K562 (cell line): Measurements from ENCODE around the gene KCNK4. TPM values are rescaled to one million over a fixed set of nuclear protein-coding genes. Genes with fewer than 3 reads are reported as not detected.
A peak's percentile ranks its signal among the peaks of the same experiment; 100 is the strongest.

Experiments used
- ARHGAP35 ChIP-seq: fragments of 450-650 bp; IDR thresholded peaks from 2 replicates; pipeline ENCODE4 v1.6.1; 2018; ENCODE audit not compliant: partially characterized antibody
- DMBX1 ChIP-seq: fragments of 250-450 bp; sonication (Bioruptor Pico); IDR thresholded peaks from 2 replicates; pipeline ENCODE4 v1.8.0; 2022; ENCODE audit warnings: inconsistent platforms, mild to moderate bottlenecking, moderate library complexity, borderline replicate concordance
- EHMT2 ChIP-seq: fragments of 450-650 bp; IDR thresholded peaks from 2 replicates; pipeline ENCODE4 v1.6.1; 2018; ENCODE audit warnings: antibody characterized with exemption
- EP300 ChIP-seq: IDR thresholded peaks from 2 replicates; pipeline ENCODE4 v1.6.1; 2012; ENCODE audit warnings: low read length, improper control_type of control experiment
- ETV5 ChIP-seq: sonication (generic); formaldehyde crosslinking; IDR thresholded peaks from 2 replicates; pipeline ENCODE4 v1.4.0; 2020; ENCODE audit warnings: low read depth, mild to moderate bottlenecking, missing genetic modification reagents
- HDAC8 ChIP-seq: fragments of 450-650 bp; IDR thresholded peaks from 2 replicates; pipeline ENCODE4 v1.6.1; 2016; ENCODE audit warnings: mild to moderate bottlenecking, missing genetic modification characterization, moderate library complexity, missing compliant biosample characterization
- HDGF ChIP-seq: fragments of 450-650 bp; IDR thresholded peaks from 2 replicates; pipeline ENCODE4 v1.6.1; 2016
- HNRNPL ChIP-seq: fragments of 200-400 bp; formaldehyde crosslinking; IDR thresholded peaks from 2 replicates; pipeline ENCODE4 v1.6.1; 2017; ENCODE audit warnings: low read depth, mild to moderate bottlenecking, low read length
- ID3 ChIP-seq, 2 experiments: fragments of 250-450 bp in 1 of 2; fragments of 450-650 bp in 1 of 2; sonication (Bioruptor Pico) in 1 of 2; IDR thresholded peaks; 2 replicates each; pipeline versions ENCODE4 v1.6.1 to v1.8.0; 2016 to 2021; ENCODE audit warnings: mild to moderate bottlenecking in 2 of 2, moderate library complexity in 2 of 2, missing compliant biosample characterization in 1 of 2, missing genetic modification characterization in 1 of 2
- KDM4B ChIP-seq, 2 experiments: fragments of 450-650 bp in 1 of 2; sonication (generic) in 1 of 2; IDR thresholded peaks; 2 replicates each; pipeline ENCODE4 v1.6.1; 2016 to 2017; ENCODE audit warnings: borderline replicate concordance in 2 of 2, antibody characterized with exemption in 1 of 2, low read depth in 1 of 2, mild to moderate bottlenecking in 1 of 2
- MAFF ChIP-seq: IDR thresholded peaks from 2 replicates; pipeline ENCODE4 v1.6.1; 2012; ENCODE audit warnings: low read length, improper control_type of control experiment
- MXI1 ChIP-seq: IDR thresholded peaks from 2 replicates; pipeline ENCODE4 v1.6.1; 2011; ENCODE audit warnings: low read depth, mild to moderate bottlenecking, improper control_type of control experiment, low read length
- NCOA1 ChIP-seq: fragments of 450-650 bp; IDR thresholded peaks from 2 replicates; pipeline ENCODE4 v1.6.1; 2016; ENCODE audit warnings: low read depth
- PHB2 ChIP-seq: fragments of 450-650 bp; IDR thresholded peaks from 2 replicates; pipeline ENCODE4 v1.6.1; 2017; ENCODE audit warnings: low read depth
- RCOR1 ChIP-seq, 2 experiments: IDR thresholded peaks; 2 replicates each; pipeline ENCODE4 v1.6.1; 2012; ENCODE audit warnings: low read depth in 2 of 2, low read length in 2 of 2, borderline replicate concordance in 1 of 2, improper control_type of control experiment in 1 of 2
- RFX5 ChIP-seq: IDR thresholded peaks from 2 replicates; pipeline ENCODE4 v1.6.1; 2011; ENCODE audit warnings: low read depth, mild to moderate bottlenecking, improper control_type of control experiment, low read length
- SMARCB1 ChIP-seq: IDR thresholded peaks from 2 replicates; pipeline ENCODE4 v1.6.1; 2011; ENCODE audit warnings: improper control_type of control experiment, low read depth; ENCODE audit not compliant: insufficient read length
- SMARCE1 ChIP-seq: fragments of 450-650 bp; IDR thresholded peaks from 2 replicates; pipeline ENCODE4 v1.7.1; 2016; ENCODE audit warnings: mild to moderate bottlenecking
- SNIP1 ChIP-seq: fragments of 450-650 bp; IDR thresholded peaks from 2 replicates; pipeline ENCODE4 v1.7.1; 2017; ENCODE audit warnings: low read depth, mild to moderate bottlenecking
- TARDBP ChIP-seq: fragments of 450-650 bp; IDR thresholded peaks from 2 replicates; pipeline ENCODE4 v1.6.1; 2016
- TCF3 ChIP-seq: sonication (generic); formaldehyde crosslinking; IDR thresholded peaks from 2 replicates; pipeline ENCODE4 v1.4.0; 2020; ENCODE audit warnings: mild to moderate bottlenecking, missing genetic modification reagents
- ZEB2 ChIP-seq: fragments of 450-650 bp; IDR thresholded peaks from 2 replicates; pipeline ENCODE4 v1.6.1; 2016
- polyA plus RNA-seq, 8 experiments: library from polyadenylated mRNA; depleted of rRNA in 4 of 8; stranded (reverse) in 5 of 8; unstranded in 3 of 8; fragments of >200 nt; fragmentation: Nextera tagmentation in 2 of 8; fragmentation: Illumina TruSeq in 1 of 8; extraction: Ambion mirVana in 2 of 8; extraction: Trizol in 1 of 8; gene quantifications; 2 replicates each; pipeline versions ENCODE4 v1.2.1 to v1.2.3, GENCODE V29; 2011 to 2014; ENCODE audit warnings: inconsistent platforms in 1 of 8, missing spikeins in 1 of 8
- total RNA-seq, 7 experiments: library from RNA; depleted of rRNA in 6 of 7; stranded (reverse); fragments of >200 nt in 6 of 7; fragmentation: Illumina TruSeq in 2 of 7; extraction: Trizol in 2 of 7; gene quantifications; 2 replicates each; pipeline versions ENCODE4 v1.2.1 to v1.2.3, GENCODE V29; 2011 to 2021; ENCODE audit warnings: low replicate concordance in 1 of 7
- TF ChIP-seq, protein P1 (sequence below): sonication (generic); formaldehyde crosslinking; IDR thresholded peaks from 2 replicates; pipeline ENCODE4 v1.9.0; 2022; ENCODE audit warnings: mild to moderate bottlenecking, missing genetic modification reagents
- TF ChIP-seq, protein P2 (sequence below), 2 experiments: fragments of 450-650 bp in 1 of 2; sonication (generic) in 1 of 2; formaldehyde crosslinking in 1 of 2; IDR thresholded peaks in 1 of 2; conservative IDR thresholded peaks in 1 of 2; 2 replicates each; pipeline versions ENCODE4 v1.6.1 to v1.8.1; 2016 to 2023; ENCODE audit warnings: mild to moderate bottlenecking in 2 of 2, moderate library complexity in 2 of 2, inconsistent platforms in 1 of 2, missing genetic modification reagents in 1 of 2

Gene KCNK4
- total and polyA plus RNA-seq, 9 of the 15 experiments (the other 6 are each of a cell fraction or from before 2014, with no cell fraction given): not detected

DNA sequence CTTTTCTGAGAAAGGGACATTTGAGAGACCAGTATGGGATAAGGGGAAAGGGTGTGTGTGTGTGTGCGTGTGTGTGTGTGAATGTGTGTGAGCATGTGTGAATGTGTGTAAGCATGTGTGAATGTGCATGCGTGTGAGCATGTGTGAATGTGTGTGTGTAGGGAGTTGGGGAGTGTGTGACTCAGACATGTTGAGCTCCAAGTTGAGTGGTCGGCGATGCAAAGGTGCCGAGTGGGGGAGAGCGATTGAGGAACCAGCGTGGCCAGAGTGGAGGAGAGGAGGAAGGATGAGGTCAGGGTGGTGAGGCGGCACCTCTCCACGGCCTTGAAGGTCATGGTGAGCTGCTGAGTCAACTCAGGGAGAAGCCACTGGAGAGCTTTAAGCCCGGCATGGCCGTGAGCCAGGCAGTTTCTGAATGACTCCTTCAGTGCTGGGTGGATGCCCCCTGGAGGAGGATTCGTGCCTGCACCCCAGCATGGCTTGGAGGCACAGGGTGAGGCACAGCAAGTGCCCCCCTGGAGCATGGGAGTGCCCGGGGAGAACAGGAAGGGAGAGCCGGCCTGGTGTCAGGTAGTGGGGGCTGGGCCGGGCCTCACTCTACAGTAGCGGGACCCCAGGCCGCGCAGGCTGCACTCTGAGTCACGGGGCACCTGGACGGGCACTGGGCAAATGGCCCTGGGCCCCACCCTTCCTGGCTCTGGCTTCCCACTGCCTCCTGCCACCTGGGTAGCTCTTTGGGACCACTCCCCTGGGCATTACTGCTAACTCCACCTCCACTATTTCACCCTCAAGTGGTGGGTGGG is 40.7 kb downstream of the KCNK4 start (continued):
- TF ChIP-seq RCOR1 (IDR thresholded peaks at IDR 0.05; ENCODE audit: borderline replicate concordance in 1 of 2, low read depth in 2 of 2, low read length in 2 of 2) (peak in 1 of 2 experiments; percentile 42; a peak in 1 of 4 replicates), NCOA1 (peak; percentile 61; the same call in 1 of the 2 replicates), MAFF (0 out of 2 replicates have a peak, but pooled peaks have one; percentile 15), RFX5 (no peak), HDGF (peak; percentile 100), KDM4B (IDR thresholded peaks at IDR 0.05; ENCODE audit: borderline replicate concordance in 2 of 2, low read depth in 1 of 2) (peak in 1 of 2 experiments; percentile 60; a peak in 1 of 4 replicates), HDAC8 (tag) (peak; percentile 52; the same call in 1 of the 2 replicates), ETV5 (CRISPR knock-in tag) (peak; percentile 68; the same call in 1 of the 2 replicates), ARHGAP35 (peak; percentile 55), HNRNPL (peak; percentile 79), ZEB2 (peak; percentile 77), ID3 (CRISPR knock-in tag; IDR thresholded peaks at IDR 0.05) (no peak), ID3 (tag; IDR thresholded peaks at IDR 0.05) (peak; percentile 85; the same call in 1 of the 2 replicates), SNIP1 (0 out of 2 replicates have a peak, but pooled peaks have one; percentile 41), PHB2 (0 out of 2 replicates have a peak, but pooled peaks have one; percentile 50), EHMT2 (peak; percentile 89; the same call in 1 of the 2 replicates), MXI1 (no peak), SMARCB1 (no peak), DMBX1 (CRISPR knock-in tag) (peak; percentile 71), EP300 (peak; percentile 32; the same call in 1 of the 2 replicates), TCF3 (CRISPR knock-in tag) (peak; percentile 32; the same call in 1 of the 2 replicates), TARDBP (peak; percentile 79; the same call in 1 of the 2 replicates), SMARCE1 (peak; percentile 93)
- TF ChIP-seq, protein P1, sequence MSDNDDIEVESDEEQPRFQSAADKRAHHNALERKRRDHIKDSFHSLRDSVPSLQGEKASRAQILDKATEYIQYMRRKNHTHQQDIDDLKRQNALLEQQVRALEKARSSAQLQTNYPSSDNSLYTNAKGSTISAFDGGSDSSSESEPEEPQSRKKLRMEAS (CRISPR knock-in tag): peak; percentile 86
- TF ChIP-seq, protein P2, sequence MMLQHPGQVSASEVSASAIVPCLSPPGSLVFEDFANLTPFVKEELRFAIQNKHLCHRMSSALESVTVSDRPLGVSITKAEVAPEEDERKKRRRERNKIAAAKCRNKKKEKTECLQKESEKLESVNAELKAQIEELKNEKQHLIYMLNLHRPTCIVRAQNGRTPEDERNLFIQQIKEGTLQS (IDR thresholded peaks at IDR 0.05): peak; percentile 89
- TF ChIP-seq, protein P2 (CRISPR knock-in tag; conservative IDR thresholded peaks at IDR 0.05): no peak
